ENCODE results near the gene DIPK1B. TPM values are rescaled to one million over a fixed set of nuclear protein-coding genes. Genes with fewer than 3 reads are reported as not detected.
"Not testable (repeated sequence)": the region's sequence is repeated elsewhere in the genome, so short reads cannot be mapped to it uniquely, and the experiment has no call there.

The DIPK1B gene
- total RNA-seq, 1 donor from 2014 or later = 22.4 TPM

DNA sequence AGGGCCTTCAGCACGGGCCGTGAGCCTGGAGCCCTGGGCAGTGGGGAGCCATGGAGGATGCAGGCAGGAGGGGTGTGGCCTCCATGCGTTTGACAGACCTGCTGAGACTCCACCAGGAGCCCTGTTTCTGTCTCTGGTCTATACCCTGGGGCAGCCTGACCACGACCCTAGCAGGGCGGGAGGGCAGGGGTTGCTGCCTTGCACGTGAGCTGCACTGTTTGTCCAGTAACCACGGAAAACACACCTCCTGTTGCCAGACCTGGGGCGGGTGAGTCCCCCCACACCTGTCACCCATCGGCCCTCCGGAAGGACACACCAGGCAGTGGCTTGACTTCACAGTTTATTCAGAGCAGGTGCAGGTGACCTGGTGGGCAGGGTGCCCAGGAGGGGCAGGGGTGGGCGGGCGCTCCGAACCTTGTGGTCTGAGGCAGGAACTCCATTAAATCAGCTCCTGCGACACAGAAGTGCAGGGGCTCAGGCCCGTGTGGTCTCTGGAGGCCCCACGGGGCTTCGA lies 41.7 kb downstream of the DIPK1B start:
- Histone ChIP-seq H3K79me2 (ENCODE audit: insufficient read depth, low read length) (no peaks in the 10 kb centered on the region), H3K4me3 (ENCODE audit: insufficient read depth, low read depth, low read length) (no peak overlapping the region), H2AFZ (ENCODE audit: low read depth, low read length) (no peak overlapping the region), H3K4me1 (ENCODE audit: insufficient read depth, low read length) (no peaks in the 10 kb centered on the region), H3K9ac (ENCODE audit: low read length) (no peak overlapping the region), H3K36me3 (ENCODE audit: insufficient read depth, low read length) (no peaks in the 10 kb centered on the region), H3K27me3 (ENCODE audit: insufficient read depth, low read length) (peaks cover 3% of the 10 kb centered on the region), H4K20me1 (ENCODE audit: insufficient read depth, low read length) (no peaks in the 10 kb centered on the region), H3K4me2 (ENCODE audit: low read length) (no peak overlapping the region), H3K27ac (ENCODE audit: low read depth, low read length) (no peak overlapping the region), H3K9me3 (ENCODE audit: insufficient read depth, low read depth, low read length) (peaks cover 10% of the 10 kb centered on the region)
- TF ChIP-seq, protein P1, sequence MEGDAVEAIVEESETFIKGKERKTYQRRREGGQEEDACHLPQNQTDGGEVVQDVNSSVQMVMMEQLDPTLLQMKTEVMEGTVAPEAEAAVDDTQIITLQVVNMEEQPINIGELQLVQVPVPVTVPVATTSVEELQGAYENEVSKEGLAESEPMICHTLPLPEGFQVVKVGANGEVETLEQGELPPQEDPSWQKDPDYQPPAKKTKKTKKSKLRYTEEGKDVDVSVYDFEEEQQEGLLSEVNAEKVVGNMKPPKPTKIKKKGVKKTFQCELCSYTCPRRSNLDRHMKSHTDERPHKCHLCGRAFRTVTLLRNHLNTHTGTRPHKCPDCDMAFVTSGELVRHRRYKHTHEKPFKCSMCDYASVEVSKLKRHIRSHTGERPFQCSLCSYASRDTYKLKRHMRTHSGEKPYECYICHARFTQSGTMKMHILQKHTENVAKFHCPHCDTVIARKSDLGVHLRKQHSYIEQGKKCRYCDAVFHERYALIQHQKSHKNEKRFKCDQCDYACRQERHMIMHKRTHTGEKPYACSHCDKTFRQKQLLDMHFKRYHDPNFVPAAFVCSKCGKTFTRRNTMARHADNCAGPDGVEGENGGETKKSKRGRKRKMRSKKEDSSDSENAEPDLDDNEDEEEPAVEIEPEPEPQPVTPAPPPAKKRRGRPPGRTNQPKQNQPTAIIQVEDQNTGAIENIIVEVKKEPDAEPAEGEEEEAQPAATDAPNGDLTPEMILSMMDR (IDR thresholded peaks at IDR 0.05; ENCODE audit: insufficient read depth, low read depth, low read length) = no peak
- TF ChIP-seq EZH2 (IDR thresholded peaks at IDR 0.05; ENCODE audit: insufficient read depth, low read length) = no peak
- Mint-ChIP-seq H3K27me3 (ENCODE audit: low read depth, unreplicated experiment) (peaks cover 8% of the 10 kb centered on the region), H3K27ac (ENCODE audit: unreplicated experiment) (no peak overlapping the region), H3K4me1 (ENCODE audit: low read depth, unreplicated experiment) (no peaks in the 10 kb centered on the region), H3K9me3 (ENCODE audit: unreplicated experiment) (peaks cover 19% of the 10 kb centered on the region), H3K4me3 (ENCODE audit: unreplicated experiment) (no peak overlapping the region), H3K36me3 (ENCODE audit: low read depth, unreplicated experiment) (peaks cover 5% of the 10 kb centered on the region)
- DNase-seq (ENCODE audit: low read depth) (no peak), FAIRE-seq (no peak)

DNA sequence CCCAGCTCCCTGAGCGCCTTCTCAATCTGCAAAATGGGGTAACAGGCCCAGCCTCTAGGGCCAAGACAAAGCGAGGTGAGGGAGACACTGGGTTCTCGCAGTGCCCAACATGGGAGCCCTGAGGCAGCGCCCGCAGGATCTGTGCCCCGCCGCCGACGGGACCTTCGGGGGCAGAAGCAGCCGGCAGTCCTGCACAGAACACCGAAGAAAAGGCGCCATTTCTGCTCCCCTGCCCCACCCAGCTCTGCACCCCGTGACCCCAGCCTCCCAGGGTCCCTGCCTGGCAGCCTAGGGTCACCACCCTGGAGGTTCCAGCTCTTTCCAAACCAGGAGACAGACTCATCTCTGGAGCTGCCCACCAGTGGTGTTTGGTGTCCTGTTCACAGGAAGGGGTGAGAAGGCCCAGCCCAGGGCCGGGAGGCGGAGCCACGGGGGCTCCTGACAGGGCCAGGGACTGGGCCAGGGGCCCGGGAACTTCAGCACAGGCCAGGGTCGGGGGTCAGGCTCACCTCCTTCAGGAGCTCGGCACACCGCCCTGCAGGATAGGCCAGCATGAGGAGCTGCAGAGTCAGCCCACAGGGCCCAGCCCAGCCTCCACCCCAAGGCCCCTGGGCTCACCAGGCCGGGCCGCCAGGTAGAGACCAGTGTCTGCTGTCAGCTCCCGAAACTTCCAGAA lies 42.4 kb downstream of the DIPK1B start:
- Histone ChIP-seq H2AFZ (ENCODE audit: low read depth, low read length) (no peak overlapping the region), H3K9ac (ENCODE audit: low read length) (no peak overlapping the region), H3K4me1 (ENCODE audit: insufficient read depth, low read length) (no peaks in the 10 kb centered on the region), H3K4me2 (ENCODE audit: low read length) (no peak overlapping the region), H3K4me3 (ENCODE audit: insufficient read depth, low read depth, low read length) (no peak overlapping the region), H3K79me2 (ENCODE audit: insufficient read depth, low read length) (no peaks in the 10 kb centered on the region), H3K36me3 (ENCODE audit: insufficient read depth, low read length) (no peaks in the 10 kb centered on the region), H3K27ac (ENCODE audit: low read depth, low read length) (no peak overlapping the region), H3K9me3 (ENCODE audit: insufficient read depth, low read depth, low read length) (peaks cover 10% of the 10 kb centered on the region), H3K27me3 (ENCODE audit: insufficient read depth, low read length) (peaks cover 3% of the 10 kb centered on the region), H4K20me1 (ENCODE audit: insufficient read depth, low read length) (no peaks in the 10 kb centered on the region)
- TF ChIP-seq, protein P1 (IDR thresholded peaks at IDR 0.05; ENCODE audit: insufficient read depth, low read depth, low read length) = no peak
- TF ChIP-seq EZH2 (IDR thresholded peaks at IDR 0.05; ENCODE audit: insufficient read depth, low read length) = no peak
- Mint-ChIP-seq H3K27ac (ENCODE audit: unreplicated experiment) (no peak overlapping the region), H3K4me3 (ENCODE audit: unreplicated experiment) (no peak overlapping the region), H3K4me1 (ENCODE audit: low read depth, unreplicated experiment) (no peaks in the 10 kb centered on the region), H3K9me3 (ENCODE audit: unreplicated experiment) (peaks cover 19% of the 10 kb centered on the region), H3K36me3 (ENCODE audit: low read depth, unreplicated experiment) (peaks cover 5% of the 10 kb centered on the region), H3K27me3 (ENCODE audit: low read depth, unreplicated experiment) (peaks cover 8% of the 10 kb centered on the region)
- no peak for FAIRE-seq
- no peak for DNase-seq (ENCODE audit: low read depth)

DNA sequence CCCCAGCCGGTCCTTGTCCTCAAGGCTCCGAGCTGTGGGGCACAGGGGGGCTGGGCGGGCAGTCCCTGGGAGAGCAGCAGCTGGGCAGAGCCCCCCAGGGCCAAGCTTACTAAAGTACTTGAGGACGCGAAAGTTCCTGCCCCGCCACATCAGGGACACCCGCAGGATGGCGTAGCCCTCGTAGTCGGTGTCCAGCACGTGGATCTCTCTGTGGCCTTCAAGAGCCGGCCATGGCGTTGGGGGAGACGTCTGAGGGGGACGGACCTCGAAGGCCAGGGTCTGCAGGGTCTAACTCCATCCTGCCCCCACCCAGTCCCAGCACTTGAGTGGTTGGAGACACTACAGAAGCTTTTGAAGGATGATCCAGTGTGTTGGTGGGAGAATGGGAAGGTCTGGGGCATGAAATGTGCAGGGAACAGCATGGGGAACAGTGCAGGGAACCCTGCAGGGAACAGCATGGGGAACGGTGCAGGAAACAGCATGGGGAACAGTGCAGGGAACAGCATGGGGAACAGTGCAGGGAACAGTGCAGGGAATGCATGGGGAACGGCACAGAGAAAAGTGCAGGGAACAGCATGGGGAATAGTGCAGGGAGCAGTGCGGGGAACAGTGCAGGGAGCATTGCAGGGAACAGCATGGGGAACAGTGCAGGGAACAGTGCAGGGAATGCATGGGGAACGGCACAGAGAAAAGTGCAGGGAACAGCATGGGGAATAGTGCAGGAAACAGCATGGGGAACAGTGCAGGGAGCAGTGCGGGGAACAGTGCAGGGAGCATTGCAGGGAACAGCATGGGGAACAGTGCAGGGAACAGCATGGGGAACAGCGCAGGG lies 43.1 kb downstream of the DIPK1B start:
- not testable (repeated sequence) for H3K4me2 ChIP-seq (ENCODE audit: low read length); H3K36me3 Mint-ChIP-seq (ENCODE audit: low read depth, unreplicated experiment); DNase-seq (ENCODE audit: low read depth); FAIRE-seq; H3K27me3 Mint-ChIP-seq (ENCODE audit: low read depth, unreplicated experiment); H3K4me3 Mint-ChIP-seq (ENCODE audit: unreplicated experiment); H3K36me3 ChIP-seq (ENCODE audit: insufficient read depth, low read length); H3K27me3 ChIP-seq (ENCODE audit: insufficient read depth, low read length); H3K4me3 ChIP-seq (ENCODE audit: insufficient read depth, low read depth, low read length); H3K4me1 Mint-ChIP-seq (ENCODE audit: low read depth, unreplicated experiment); H4K20me1 ChIP-seq (ENCODE audit: insufficient read depth, low read length); H3K27ac Mint-ChIP-seq (ENCODE audit: unreplicated experiment); H3K9ac ChIP-seq (ENCODE audit: low read length); H3K27ac ChIP-seq (ENCODE audit: low read depth, low read length); H2AFZ ChIP-seq (ENCODE audit: low read depth, low read length); H3K4me1 ChIP-seq (ENCODE audit: insufficient read depth, low read length); H3K79me2 ChIP-seq (ENCODE audit: insufficient read depth, low read length)
- H3K9me3 ChIP-seq (ENCODE audit: insufficient read depth, low read depth, low read length) = peaks cover 10% of the 10 kb centered on the region
- peaks cover 19% of the 10 kb centered on the region for H3K9me3 Mint-ChIP-seq (ENCODE audit: unreplicated experiment)

Measured in astrocyte (in vitro differentiated cells and primary cell).